Subcutaneous adipose tissue (tissue), 4 donors: Measurements from ENCODE around the gene FN3K. TPM values are rescaled to one million over a fixed set of nuclear protein-coding genes. Genes with fewer than 3 reads are reported as not detected.

Source experiments
- total RNA-seq, 4 donors: library from RNA; depleted of rRNA; stranded (reverse); fragments of >200 nt; gene quantifications; one replicate each; pipeline ENCODE4 v1.1.0, GENCODE V29; 2016
- TF ChIP-seq, protein P1 (sequence below): fragments of 450-650 bp; IDR thresholded peaks from one replicate; pipeline ENCODE4 v1.5.1; 2016; ENCODE audit warnings: low read depth, mild to moderate bottlenecking, control low read depth, antibody characterized with exemption, moderate library complexity

FN3K gene
- total RNA-seq, 4 donors from 2014 or later: 2.0 to 35.8 (median 5.2) TPM

DNA sequence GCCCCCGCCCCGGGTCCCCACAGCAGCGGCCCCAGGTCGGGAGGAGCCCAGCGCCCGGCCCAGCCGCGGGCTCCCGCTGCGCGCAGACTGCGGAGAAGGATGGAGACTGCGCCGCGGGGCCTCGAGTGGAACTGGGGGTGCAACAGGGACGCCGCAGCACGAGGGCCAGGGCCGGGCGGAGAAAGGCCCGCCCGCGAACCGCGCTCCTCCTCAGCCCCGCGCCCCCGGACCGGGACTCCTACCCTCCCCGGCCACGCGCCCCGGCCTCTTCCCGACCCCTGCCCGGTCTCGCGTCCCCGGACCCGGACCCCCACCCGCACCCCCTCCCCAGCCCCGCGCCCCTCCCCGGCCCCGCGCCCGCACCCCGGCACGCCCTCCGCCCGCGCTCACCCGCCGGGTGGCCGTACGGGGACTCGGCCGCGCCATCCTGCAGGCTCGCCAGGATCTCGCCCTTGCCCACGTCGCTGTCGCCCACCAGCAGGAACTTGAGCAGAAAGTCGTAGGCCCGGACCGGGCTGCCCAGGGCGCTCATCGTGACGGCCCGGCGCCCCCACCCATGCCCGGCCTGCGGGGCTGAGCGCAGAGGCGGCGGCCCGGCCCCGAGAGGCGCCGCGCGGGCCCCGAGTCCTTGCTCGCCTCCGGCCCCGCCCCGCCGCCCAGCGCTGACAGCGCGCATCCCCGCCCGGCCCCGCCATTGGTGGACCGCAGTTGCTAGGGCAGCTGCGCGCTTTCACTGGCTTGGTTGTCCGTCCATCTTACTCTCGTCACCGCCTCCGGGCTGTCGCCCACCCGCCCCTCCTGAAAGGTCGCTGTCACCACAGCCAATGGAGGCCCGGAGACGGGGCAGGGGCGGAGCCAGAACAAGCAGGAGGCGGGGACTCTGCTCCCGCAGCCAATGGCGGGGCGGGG is 37.1 kb upstream of the FN3K start, which contains the start of gene RAB40B:
RAB40B (minus strand) TSS at position 634 of the 909 bp plus-strand sequence; CDS start at position 532, 102 bp downstream.
- TF ChIP-seq, protein P1, sequence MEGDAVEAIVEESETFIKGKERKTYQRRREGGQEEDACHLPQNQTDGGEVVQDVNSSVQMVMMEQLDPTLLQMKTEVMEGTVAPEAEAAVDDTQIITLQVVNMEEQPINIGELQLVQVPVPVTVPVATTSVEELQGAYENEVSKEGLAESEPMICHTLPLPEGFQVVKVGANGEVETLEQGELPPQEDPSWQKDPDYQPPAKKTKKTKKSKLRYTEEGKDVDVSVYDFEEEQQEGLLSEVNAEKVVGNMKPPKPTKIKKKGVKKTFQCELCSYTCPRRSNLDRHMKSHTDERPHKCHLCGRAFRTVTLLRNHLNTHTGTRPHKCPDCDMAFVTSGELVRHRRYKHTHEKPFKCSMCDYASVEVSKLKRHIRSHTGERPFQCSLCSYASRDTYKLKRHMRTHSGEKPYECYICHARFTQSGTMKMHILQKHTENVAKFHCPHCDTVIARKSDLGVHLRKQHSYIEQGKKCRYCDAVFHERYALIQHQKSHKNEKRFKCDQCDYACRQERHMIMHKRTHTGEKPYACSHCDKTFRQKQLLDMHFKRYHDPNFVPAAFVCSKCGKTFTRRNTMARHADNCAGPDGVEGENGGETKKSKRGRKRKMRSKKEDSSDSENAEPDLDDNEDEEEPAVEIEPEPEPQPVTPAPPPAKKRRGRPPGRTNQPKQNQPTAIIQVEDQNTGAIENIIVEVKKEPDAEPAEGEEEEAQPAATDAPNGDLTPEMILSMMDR: no peak

GRCh38 chr17:82698974-82699442 is 36.4 kb upstream of the FN3K start:
- TF ChIP-seq, protein P1: no peak

DNA sequence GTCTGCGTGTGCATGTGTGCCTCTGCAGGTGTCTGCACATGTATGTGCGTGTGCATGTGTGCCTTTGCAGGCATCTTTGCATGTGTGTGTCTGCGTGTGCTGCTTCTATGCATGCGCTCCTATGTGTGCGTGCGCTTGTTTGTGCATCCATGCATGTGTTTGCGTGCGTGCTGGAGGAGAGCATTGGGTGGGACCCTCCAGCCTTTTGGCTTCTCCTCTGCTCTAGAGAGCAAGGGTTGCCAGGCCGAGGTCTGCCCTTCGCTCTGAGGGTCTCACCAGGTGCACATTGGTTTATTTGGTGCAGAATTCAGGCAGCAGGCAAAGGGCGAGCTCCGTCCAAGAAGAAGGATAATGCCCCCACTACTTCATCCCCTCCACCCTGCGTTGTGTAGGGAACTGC is 35.9 kb upstream of the FN3K start:
- TF ChIP-seq, protein P1: no peak

DNA sequence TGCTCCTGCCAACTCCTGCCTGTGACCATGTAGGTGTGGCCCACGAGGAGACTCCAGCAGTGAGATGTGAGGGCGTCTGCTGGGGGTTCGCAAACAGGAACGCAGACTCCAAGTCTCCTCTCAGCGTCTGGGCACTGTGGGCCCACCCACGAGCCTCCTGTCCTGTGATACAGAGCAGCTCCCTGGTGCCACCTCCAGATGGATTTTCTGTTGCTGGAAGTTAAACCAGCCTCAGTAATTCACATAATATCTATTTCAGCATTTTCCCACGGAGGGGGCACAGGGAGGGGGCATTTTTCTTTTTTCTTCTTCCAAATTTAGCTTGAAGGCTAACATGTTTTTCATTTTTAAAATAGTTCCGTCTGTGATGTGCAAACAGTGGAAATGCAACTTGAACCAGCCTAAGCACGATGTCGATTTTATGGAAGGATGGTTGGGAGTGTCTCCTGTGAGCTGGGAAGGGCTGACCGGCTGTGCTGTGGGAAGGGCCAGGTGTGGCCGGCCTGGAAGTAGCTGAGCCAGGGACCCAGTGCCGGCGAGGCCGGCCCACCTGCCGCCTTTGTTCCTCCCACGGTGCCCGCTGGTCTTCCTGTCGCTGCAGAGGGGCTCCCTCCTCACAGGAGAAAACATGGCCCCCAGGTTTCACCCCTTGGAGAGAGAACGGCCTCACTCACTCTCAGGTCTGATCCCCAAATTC is 33.0 kb upstream of the FN3K start:
- TF ChIP-seq, protein P1: no peak

- TF ChIP-seq, protein P1: no peak
These were observed 32.2 kb upstream of the FN3K start for GRCh38 chr17:82703036-82703745.

DNA sequence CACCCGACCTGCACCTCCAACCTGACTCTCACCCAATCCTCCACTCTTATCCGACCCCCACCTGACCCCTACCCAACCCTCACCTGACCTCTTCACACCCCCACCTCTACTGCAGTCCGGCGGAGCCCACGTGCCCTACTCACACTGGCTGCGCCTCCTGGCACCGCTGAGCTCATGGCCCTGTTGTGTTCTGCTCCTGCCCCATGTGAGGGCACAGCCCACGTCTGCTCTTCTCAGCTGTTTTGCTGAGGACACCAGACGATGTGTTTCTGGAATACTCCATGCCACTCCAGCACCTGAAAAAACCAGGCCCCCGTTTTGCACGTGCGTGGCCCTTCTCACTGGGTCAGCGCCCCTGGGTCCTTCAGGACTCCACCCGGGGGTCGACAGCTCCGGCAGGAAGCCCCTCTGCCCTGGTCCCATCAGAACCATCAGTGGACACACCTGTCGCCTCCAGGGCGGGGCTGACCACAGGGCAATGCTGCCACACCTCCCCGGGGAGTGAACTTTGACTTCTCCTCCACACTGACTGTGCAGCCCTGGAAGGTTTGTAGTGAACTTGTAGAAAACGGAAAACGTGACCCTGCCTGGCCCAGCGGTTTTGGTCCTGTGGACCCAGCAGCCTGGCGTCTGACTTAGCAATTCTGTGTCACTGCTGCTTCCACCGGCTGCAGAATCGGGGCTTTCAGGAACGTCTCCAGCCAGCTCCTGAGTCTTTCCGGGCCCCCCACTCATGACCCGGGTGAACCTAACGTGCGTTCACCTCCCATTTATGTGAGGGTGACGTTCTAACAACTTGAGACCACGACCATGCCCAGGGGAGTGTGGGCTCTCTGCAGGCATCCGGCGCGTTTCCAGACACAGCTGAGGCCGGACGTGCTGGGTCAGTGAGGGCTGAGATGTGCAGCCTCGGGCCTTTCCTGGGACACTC is 31.2 kb upstream of the FN3K start:
- TF ChIP-seq, protein P1: no peak
